Ecto neural progenitor cell (in vitro differentiated cells): ENCODE results near the gene SPDYE3.
A peak's percentile ranks its signal among the peaks of the same experiment; 100 is the strongest.
"Not testable (repeated sequence)": the region's sequence is repeated elsewhere in the genome, so short reads cannot be mapped to it uniquely, and the experiment has no call there.

Experiments
- DNase-seq: peaks from one replicate; pipeline ENCODE4 v3.0.0-alpha.2; 2018; ENCODE audit warnings: low spot score

Gene SPDYE3, protein sequence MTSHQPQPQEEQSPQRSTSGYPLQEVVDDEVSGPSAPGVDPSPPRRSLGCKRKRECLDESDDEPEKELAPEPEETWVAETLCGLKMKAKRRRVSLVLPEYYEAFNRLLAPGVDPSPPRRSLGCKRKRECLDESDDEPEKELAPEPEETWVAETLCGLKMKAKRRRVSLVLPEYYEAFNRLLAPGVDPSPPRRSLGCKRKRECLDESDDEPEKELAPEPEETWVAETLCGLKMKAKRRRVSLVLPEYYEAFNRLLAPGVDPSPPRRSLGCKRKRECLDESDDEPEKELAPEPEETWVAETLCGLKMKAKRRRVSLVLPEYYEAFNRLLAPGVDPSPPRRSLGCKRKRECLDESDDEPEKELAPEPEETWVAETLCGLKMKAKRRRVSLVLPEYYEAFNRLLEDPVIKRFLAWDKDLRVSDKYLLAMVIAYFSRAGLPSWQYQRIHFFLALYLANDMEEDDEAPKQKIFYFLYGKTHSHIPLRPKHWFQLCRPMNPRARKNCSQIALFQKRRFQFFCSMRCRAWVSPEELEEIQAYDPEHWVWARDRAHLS

DNA sequence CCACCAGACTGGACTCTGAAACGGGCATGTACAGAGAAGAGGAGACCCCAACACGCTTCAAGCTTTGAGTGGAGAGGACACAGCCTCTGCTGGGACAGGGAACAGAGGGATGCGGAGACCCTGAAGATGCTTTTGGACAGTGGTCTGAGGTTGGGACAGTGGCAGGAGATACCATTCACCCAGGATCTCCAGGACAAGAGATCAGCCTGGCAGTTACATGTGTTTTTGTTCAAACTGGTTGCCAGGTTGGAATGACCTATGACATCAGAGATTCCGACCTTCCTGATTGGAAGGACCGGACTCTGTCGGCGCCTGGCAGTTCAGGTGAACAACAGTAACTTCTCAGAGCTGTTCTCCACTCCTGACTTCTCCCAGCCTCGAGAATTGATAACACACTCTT is at the start of gene SPDYE3:
Gene SPDYE3 (plus strand): TSS at position 301 of the 400 bp plus-strand sequence. CDS start 184 bp downstream, outside the sequence.
- DNase-seq, result not testable (repeated sequence)

DNA sequence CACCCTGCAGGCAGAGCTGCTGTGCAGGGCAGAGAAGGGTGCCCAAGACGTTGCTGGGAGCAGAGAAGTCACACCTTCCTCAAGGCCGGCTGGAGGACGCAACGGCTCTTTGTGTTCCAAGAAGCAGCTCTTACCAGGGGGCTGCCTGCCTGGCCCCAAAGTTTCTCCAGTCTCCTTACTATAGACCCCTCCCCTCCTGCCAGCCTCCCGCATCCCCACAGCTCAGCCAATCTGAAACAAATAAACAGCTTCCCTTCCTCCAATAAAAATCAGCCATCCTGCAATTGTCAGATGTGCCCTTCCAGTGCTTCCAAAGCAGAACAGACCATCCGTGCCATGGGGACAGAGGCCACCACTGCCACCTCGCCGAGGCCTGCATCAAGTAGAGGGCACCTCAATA is 47.5 kb upstream of the SPDYE3 start:
- DNase-seq, result not testable (repeated sequence)

DNA sequence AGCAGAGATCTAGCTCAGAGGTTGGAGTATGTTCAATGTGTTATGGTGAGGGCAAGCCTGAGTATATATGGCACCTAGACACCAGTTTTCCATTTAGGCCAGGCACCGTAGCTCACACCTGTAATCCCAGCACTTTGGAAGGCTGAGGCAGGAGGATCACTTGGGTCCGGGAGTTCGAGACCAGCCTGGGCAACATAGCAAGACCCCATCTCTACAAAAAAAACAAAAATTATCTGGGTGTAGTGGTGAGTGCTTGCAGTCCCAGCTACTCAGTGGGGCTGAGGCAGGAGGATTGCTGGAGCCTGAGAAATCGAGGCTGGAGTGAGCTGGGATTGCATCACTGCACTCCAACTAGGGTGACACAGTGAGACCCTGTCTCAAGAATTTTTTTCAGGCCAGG is 44.6 kb upstream of the SPDYE3 start:
- DNase-seq, result not testable (repeated sequence)

DNA sequence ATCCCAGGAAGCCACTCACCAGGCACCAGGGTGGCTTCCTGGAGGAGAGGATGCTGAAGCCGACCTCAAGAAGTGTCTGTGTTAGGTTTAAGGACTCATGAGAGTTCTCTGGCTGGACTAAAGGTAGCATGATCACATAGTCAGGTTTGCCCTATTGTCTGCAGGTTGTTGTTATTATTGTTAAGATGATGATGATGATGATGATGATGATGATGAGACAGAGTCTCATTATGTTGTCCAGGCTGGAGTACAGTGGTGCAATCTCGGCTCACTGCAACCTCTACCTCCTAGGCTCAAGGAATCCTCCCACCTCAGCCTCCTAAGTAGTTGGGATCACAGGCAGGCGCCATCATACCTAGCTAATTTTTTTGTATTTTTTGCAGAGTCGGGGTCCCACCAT is 43.3 kb upstream of the SPDYE3 start:
- DNase-seq, result not testable (repeated sequence)

DNA sequence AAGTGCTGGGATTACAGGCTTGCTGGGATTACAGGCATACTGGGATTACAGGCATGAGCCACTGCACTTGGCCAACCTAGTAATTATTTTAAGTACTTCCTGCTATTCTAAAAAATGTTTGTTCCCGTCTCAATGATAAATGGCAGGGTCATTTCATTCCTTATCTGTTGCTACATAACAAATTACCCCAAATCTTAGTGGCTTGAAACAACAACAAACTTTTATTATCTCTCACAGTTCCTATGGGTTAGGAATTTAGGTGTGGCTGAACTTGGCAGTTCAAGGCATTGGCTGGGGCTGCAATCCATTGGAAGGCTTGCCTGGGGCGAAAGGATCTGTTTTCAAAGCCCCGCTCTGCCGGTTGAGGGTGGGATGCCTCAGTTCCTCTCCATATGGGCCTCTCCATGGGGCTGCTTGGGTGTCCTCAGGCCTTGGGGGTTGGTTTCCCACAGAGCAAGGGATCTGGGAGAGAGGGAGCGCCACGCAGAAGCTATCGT is 42.8 kb upstream of the SPDYE3 start:
- DNase-seq, result not testable (repeated sequence)

DNA sequence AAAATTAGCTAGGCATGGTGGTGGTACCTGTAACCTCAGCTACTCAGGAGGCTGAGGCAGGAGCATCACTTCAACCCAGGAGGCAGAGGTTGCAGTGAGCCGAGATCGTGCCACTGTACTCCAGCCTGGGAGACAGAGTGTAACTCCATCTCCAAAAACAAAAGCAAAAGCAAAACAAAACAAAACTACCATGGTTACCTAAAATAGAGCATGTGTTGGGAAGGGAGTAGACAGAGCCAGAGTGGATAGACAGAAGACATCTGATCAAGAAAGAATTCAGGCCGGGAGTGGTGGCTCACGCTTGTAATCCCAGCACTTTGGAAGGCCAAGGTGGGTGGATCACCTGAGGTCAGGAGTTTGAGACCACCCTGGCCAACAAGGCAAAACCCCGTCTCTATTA is 41.7 kb upstream of the SPDYE3 start:
- not testable (repeated sequence) for DNase-seq

DNA sequence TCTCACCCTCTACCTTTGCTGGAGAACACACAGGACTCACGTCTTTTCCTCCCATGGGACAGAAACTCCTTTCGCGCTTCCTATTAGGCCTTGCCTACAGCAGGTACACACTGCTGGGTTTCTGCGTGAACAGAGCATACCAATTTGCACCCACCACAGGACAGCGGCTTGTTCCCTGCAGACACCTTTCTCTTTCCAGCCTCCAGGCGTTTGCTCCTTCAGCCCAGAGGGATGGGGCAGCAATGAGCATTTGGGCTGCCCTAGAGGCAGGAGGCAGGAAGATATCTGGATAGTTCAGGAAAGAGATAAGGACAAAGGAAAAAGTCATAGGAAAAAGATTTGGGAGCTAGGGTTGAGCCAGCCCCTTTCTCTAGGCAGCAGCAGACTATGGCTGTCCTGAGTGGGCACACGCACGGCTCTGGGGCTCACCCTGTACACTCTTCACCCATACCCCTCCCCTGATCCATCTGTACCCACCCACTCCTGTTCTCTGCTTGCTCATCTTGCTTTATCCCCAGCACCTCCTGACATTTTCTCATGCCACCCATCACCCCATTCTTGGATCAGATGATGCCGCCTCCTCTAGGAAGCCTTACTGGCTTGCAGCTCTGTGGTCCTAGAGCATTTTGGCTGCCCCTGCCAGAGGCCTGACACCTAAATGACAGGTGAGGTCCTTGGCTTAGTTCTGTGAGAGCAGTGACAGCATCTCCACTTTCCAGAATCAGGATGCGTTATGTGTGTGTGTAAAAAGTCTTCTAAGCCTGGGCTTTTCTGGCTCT is 40.7 kb upstream of the SPDYE3 start:
- DNase-seq, result no peak

DNA sequence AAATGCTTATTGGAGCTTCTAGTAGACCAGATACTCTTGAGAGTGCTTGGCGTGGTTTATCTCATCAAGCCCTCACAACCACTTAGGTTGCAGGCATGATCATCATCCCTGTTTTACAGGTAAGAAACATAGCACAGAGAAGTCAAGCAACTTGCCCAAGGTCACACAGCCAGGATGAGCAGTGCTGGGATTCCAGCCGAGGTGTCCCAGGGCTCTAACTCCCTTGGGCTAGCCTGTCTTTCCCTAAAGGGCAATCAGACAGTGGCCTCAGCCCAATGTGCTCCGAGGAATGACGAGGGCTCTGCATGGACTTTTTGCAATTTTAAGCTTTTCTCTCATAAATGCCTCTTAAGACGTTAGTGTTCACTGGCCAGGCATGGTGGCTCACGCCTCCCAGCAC is 39.9 kb upstream of the SPDYE3 start:
- no peak for DNase-seq

DNA sequence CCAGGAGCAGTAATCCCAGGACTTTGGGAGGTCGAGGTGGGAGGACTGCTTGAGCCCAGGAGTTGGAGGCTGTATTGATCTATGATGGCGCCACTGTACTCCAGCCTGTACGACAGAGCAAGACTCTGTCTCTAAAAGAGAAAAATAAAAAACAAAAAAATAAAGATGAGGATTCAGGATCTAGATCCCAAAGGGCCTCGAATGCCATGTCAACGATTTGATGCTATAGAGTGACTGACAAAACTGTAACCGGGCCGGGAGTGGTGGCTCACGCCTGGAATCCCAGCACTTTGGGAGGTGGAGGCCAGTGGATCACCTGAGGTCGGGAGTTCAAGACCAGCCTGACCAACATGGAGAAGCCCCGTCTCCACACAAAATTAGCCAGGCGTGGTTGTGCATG is 38.6 kb upstream of the SPDYE3 start:
- not testable (repeated sequence) for DNase-seq

DNA sequence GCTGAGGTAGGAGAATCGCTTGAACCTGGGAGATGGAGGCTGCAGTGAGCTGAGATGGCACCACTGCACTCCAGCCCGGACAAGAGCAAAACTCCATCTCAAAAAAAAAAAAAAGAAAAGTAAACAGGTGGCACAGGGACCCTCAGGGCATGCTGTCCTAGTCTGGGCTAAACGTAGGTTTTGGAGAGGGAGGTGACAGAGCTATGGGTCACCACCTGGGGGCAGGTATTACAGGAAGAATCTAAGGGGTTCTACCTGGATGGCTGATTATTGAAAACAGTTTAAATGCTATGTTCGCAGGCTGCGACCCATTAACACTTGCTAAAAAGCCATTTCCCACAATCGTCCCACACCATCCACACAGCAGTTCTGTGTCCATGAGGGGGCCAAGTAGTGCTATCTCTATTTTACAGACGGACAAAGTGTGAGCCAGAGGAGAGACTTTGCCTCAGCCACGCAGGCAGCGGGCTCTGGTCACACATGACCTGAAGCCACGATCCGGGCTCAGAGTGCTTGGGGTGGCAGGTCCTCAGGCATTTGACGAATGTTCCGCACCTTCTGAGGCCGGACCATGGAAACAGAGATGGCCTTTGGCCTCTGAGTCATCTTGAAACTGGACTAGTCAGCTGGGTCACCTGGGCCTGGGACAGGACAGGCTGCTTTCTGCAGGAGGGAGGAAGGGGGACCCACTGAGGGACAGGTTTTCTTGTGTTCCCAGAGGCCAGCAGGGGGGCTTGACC is 38.0 kb upstream of the SPDYE3 start:
- DNase-seq, result not testable (repeated sequence)

DNA sequence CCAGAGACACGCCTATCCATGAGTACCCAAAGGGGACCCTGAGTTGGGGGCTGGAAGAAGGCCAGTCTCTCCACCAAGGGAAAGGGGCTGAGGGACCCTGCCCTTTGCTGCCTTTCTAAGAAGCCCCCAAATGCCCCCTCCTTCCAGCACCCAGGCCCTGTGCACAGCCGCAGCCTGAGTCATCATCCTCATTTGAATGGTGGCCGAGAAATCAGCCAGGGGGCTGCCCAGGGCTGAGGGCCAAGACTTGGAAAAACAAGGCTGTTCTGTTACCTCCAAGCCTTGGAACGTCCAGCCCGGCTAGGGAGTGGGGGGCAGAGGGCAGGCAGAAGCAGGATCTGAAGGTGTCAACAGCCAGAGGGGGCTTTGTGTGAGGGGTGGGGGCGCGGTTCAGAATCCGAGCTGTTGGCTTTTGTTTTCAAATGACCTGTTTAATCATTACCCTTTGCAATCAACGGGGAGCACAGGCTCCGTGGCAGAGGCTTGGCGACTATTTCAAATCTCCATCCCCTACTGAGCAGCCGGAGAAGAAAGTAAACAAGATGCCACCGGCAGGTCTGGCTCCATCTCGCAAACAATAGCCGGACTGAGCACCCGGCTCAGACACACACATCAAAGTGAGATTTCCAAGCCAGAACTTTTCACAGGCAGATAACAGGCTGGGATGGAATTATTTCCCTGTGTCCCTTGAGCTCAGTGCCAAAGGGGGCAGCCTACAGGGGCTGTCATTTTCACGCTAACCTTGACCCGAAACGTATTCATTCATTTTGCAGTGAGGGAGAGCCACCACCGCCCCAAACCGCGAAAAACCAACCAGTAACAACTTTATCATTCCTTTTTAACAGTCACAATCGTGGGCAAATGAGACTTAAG is 37.2 kb upstream of the SPDYE3 start:
- not testable (repeated sequence) for DNase-seq

DNA sequence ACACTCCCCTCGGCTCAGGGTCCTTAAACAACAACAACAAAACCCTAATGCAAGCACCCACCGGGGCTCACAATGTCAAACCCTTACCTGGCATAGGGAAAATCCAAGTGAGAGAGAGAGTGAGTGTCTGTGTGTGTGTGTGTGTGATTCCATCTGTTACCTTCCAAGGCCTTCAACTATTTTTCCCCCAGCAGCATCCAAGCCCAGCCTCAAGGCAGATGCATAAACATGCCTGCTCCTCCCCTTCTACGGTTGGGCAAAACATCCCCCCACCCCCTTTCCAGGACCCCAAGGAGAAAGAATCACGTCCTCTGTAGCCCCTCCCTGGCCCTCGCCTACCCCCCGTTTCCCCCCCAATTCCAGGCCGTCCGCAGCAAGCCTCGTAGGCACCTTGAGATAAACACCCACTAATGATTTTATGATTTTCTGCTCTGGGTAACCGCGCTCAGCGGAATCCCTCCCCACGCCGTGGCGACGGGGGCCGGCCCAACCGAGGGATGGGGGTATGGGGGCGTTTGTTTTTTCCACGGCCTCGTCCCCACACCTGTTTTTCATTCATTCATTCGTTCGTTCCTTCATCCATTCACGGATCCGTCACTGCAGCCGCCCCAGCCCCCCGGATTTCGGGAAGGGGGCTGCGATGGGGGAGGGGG is 36.4 kb upstream of the SPDYE3 start:
- not testable (repeated sequence) for DNase-seq

DNA sequence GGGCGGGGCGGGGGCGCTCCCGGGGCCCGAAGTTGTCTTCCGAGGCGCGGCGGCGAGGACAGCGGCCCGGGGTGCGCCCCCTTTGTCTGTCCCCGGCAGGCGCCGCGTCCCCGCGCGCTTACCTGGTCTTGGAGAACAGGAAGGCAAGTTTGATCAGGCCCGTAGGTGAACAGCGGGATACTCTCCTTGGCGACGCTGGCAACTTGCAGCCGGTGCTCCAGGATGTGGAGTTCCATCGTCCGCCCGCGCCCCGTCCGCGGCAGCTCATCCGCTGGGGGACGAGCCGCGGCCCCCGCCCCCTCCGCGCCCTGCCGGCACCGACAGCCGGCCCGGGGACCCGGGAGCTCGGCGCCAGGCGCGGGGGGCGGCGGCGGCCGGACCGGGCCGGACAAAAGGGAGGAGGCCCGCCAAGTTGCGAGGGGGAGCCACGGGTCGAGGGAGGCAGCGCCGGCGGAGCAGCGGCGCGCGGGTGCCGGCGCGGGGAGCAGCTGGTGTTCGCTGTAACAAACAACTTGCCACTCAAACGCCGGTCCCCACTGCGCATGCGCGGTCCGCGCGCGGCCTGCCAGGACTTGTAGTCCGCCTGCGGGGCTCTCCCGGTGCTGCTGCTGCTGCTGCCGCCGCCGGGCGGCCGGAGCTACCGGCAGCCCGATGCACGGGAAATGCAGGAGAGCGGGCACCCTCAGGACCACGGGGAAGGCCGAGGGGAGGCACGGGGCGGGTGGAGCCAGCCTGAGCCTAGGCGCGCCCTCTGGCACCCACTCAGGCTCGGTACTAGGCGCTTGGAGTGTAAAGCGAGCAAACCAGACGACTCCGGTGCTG is 35.6 kb upstream of the SPDYE3 start:
- peak; percentile 100 for DNase-seq

DNA sequence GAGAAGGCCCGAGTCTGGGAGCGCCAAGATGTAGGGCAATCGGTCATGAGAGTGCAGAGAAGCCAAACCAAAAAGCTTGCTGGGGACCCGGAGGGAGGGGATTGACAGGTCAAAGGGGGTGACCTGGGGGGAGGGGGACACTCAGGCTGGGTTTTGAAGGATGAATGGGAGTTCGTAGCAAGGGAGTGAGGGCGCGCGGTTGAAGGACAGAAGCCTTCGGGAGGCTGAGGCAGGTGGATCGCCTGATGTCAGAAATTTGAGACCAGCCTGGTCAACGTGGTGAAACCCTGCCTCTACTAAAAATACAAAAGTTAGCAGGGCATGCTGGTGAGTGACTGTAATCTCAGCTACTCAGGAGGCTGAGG is 35.0 kb upstream of the SPDYE3 start:
- DNase-seq, result not testable (repeated sequence)

DNA sequence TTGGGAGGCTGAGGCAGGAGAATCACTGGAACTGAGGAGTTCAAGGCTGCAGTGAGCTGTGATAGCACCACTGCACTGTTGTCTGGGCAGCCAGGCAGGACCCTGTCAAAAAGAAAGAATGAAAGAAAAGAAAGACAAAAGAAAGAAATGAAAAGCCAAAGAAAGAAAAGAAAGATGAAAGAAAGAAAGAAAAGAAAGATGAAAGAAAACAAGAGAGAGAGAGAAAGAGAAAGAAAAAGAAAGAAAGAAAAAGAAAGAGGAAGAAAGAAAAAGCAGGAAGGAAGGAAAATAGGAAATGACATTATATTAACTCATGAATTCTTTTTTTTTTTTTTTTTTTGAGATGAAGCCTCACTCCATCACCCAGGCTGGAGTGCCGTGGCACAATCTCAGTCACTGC is 32.4 kb upstream of the SPDYE3 start:
- no peak for DNase-seq

DNA sequence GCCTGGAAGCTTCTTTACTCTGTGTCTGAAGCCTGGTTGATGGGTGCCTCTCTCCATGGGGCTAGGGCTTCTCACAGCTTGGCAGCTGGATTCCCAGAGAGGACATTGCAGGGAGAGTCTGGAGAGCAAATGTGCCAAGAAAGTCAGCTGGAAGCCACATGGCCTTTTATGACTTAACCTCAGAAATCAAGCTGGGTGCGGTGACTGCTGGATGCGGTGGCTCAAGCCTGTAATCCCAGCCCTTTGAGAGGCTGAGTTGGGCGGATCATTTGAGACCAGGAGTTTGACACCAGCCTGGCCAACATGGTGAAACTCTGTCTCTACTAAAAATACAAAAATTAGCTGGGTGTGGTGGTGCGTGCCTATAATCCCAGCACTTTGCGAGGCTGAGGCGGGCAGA is 31.4 kb upstream of the SPDYE3 start:
- DNase-seq, result not testable (repeated sequence)

DNA sequence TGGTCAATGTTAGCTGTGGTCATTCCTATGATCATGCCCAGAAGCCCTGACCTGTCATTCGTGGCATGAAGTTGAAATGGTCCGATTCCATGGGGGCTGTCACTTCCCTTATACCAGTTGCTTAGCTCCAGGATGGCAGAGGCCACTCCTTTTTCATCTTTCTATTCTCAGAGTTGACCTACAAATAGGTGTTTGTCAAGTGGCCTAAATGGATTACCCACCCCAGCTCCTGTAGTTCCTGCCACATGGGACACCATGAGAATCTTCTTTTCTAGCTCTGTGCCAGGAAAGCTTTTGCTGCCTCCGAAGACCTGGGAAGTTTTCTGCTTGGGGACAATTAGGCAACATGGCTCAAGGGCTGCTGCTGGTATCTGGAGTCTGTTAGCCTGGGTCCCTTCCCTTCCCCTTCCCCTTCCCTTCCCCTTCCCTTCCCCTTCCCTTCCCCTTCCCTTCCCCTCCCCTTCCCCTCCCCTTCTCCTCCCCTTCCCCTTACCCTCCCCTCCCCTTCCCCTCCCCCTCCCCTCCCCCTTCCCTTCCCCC is 25.4 kb upstream of the SPDYE3 start:
- DNase-seq, result not testable (repeated sequence)

DNA sequence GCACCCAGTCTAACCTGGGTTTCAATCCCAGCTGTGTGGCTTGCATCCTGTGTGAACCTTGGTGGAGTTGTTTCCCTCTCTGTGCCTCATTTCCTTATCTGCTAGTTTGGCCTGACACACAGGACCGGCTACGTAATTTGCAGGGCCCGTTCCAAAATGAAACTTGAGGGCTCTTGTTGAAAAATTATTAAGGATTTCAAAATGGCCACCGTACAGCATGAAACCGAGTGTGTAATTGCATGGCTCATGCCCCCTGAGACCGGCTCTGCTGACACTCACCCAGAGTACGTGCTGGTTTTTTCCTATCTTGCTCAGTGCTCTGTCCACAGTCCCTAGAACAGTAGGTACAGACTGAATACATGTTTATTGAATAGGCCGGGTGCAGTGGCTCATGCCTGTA is 24.4 kb upstream of the SPDYE3 start:
- not testable (repeated sequence) for DNase-seq
